GM18526 (cell line): ENCODE data around the gene ATP4B.

Experiments
- POLR2A ChIP-seq: IDR thresholded peaks from 3 replicates; pipeline ENCODE4 v1.6.1; 2011; ENCODE audit not compliant: insufficient read length; ENCODE audit errors: extremely low read depth

The ATP4B gene

DNA sequence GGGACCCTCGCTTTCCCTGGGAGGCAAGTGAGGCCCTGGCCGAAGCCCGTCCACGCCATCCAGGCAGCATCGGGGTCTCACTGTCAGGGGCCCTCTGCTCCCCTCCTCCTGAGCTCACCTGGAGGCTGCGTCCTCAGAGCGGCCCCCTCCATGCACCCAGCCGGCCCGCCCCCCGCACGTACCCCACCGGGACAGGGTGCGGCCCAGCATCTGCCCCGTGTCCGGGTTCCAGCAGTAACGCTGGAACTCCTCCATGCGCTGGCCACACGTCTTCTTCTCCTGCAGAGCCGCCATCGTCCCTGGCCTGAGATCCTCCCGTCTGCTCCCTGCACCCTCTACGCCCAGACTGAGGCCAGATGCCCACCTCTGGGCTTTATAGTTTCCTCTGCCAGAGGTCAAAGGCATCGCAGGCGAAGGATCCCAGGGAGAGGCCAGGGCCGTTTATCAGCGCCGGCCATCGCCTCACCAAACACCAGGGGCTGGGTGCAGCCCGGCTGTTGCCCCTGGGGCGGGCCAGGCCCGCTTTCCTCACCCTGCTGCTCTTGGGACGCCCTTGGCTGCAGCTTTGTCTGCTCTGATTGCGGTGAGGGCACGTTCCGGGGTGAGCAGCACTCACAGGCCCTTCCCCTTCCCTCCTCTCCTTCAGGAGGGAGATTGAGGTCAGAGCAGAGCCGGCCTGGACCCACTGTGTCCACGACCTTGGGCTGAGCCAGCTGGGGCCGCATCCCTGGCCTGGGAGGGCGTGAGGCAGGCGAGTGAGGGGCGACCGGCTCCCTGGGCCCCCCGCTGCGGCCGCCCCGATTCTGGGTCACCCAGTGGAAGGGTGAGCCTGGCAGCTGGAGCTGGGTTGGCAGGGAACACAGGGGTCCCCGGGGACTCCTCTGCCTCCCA, at the start of gene ATP4B:
Gene ATP4B, minus strand, starts transcription at position 348 of the 891 bp plus-strand sequence. Its CDS starts 54 bp downstream, at position 294.
- no peak for TF ChIP-seq POLR2A

- TF ChIP-seq POLR2A = no peak
Measured at GRCh38 chr13:113672002-113672651, 14.1 kb upstream of the ATP4B start.

DNA sequence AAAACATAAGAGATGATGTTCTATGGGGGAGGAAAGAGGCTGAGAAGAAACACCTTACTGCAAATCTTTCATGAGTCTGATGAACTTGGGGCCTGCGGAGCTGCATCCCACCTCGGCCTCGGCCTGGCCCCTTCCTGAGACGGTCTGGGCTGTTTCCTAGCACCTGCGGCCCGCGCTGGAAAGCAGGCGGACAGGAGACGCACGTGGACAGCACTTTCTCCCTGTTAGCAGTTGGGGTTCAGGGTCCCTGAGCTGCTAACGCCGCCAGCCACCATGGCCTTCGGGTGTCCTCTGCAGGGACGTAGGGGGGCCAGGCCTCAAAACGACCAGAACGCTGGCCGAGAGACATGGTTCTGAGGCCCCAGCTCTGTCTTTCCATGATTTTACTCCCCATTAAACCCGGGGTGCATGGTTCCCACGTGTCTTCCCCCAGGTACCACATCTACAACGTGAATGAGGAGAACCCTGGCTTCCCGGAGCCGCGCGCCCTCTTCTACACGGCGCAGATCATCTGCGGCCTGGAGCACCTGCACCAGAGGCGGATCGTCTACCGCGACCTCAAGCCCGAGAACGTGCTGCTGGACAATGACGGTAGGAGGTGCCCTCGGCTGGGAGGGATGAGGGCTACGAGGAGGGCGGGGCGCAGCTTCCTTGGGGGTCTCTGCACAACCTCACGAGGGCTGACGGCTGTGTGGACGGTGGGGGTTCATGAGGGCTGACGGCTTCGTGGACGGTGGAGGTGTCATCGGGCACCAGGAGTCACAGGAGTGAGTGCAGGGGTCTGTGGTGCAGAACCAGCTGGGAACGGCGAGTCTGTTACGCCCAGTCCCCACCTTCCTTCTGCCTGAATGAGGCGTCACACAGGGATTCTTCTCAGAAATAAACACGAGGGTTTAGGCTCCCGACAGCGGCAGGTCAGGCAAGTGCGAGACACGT, 13.3 kb upstream of the ATP4B start:
- no peak for TF ChIP-seq POLR2A

DNA sequence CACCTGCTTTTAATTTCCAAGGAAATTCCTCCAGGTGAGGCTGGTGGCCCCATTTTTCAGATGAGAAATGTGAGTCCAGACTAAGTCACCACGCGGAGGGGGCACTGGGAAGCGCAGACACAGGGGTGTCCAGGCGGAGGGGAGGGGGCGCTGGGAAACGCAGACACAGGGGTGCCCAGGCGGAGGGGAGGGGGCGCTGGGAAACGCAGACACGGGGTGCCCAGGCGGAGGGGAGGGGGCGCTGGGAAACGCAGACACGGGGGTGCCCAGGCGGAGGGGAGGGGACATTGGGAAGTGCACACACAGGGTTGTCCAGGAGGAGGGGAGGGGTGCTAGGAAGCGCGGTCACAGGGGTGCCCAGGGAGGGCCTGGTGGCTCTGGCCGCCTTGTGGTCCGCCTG, 12.5 kb upstream of the ATP4B start:
- no peak for TF ChIP-seq POLR2A

DNA sequence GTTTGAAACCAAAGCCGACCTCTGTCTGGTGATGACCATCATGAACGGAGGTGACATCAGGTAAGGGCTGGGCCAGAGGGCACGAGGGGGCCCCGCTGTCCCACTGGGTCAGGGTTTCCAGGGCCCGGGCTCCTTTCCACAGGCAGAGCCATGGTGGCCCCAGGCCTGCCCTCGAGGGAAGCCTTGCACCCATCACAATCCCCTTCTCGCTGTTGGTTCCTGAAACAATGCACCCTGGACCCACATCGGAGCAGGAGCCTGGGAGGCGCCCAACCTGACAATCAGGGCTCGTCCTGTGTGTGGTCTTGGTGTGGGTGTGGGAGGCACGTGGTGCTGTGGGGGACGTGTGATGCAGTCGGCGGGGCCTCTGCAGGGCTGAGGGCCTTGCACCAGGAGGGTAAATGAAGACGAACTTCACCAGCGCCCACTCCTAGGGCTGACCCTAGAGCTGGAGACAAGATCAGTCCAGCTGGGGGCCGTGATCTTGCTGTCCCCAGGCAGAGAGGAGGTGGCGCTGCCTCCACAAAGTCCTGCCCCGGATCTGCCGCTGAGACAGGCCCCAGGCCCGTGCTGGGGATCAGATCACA, 11.8 kb upstream of the ATP4B start:
- TF ChIP-seq POLR2A = no peak

- TF ChIP-seq POLR2A = no peak
Measured at GRCh38 chr13:113669231-113669754, 11.3 kb upstream of the ATP4B start.

GRCh38 chr13:113668491-113668971, 10.5 kb upstream of the ATP4B start:
- TF ChIP-seq POLR2A = no peak

GRCh38 chr13:113667771-113668490, 9.9 kb upstream of the ATP4B start:
- no peak for TF ChIP-seq POLR2A

GRCh38 chr13:113666951-113667701, 9.1 kb upstream of the ATP4B start, which contains the start of gene GRK1:
Gene GRK1, plus strand, starts transcription at chr13:113667219. Its CDS starts 168 bp downstream, at chr13:113667387.
- no peak for TF ChIP-seq POLR2A

DNA sequence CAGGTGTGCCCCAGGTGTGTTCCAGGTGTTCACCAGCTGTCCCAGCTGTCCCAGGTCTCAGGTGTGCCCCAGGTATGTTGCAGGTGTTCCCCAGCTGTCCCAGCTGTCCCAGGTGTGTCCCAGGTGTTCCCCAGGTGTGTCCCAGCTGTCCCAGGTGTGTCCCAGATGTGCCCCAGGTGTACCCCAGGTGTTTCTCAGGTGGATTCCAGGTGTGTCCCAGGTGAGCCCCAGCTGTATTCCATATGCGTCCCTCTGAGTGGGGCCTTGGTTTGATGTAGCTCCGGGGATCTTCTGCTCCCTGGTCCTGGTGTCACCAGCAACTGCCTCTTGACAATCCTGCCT, 8.3 kb upstream of the ATP4B start:
- no peak for TF ChIP-seq POLR2A

GRCh38 chr13:113665597-113666328, 7.8 kb upstream of the ATP4B start:
- TF ChIP-seq POLR2A = no peak

DNA sequence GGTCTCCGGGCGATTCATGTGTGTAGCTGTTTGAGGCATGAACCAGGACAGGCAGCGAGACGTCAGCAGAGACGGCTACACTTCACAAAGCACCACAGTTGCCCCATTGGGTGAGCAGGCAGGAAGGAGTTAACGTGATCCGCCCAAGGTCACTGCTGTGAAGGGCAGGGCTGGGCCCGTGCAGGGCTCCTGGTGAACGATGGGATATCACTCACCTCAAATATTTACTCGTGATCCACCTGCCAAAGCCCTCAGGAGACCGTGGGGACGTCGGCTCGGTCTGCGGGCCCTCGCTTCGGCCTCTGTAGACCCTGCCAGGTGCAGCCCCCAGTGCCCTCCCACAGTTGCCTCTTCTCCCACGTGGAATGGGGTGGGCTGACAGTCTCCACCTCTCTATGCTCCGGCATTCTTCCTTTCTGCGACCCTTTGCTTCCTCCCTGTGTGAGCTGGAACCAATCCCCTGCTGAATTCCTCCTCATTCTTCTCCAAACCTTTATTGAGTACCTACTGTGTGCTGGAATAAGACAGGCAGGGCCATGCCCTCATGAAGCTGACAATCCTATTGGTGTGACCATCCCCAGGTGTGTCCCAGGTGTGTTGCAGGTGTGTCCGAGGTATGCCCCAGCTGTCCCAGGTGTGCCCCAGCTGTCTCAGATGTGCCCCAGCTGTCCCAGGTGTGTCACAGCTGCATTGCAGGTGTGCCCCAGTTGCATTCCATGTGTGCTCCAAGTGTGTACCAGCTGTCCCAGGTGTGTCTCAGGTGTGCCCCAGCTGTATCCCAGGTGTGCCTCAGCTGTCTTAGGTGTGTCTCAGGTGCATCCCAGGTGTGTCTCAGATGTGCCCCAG, 7.0 kb upstream of the ATP4B start:
- TF ChIP-seq POLR2A = no peak

GRCh38 chr13:113663934-113664333, 5.9 kb upstream of the ATP4B start:
- TF ChIP-seq POLR2A = no peak
